Esophagus muscularis mucosa (tissue), 4 donors: ENCODE results near the gene BTBD16. TPM values are rescaled to one million over a fixed set of nuclear protein-coding genes. Genes with fewer than 3 reads are reported as not detected.

Source experiments
- DNase-seq: peaks from one replicate; pipeline ENCODE4 v3.0.0-alpha.2; 2017; ENCODE audit errors: extremely low spot score
- H3K27ac ChIP-seq, 4 donors: fragments of 200-600 bp; sonication (generic); replicated peaks in 1 of 4; 1 replicate in 3 of 4; 2 replicates in 1 of 4; pipeline ENCODE4 v1.5.1; 2016 to 2019; ENCODE audit warnings: mild to moderate bottlenecking in 1 of 4
- H3K27me3 ChIP-seq, 4 donors: fragments of 200-600 bp; sonication (generic); one replicate each; pipeline versions ENCODE4 v1.5.1 to v1.6.0; 2016 to 2019
- H3K36me3 ChIP-seq, 4 donors: fragments of 200-600 bp; sonication (generic); one replicate each; pipeline ENCODE4 v1.5.1; 2016 to 2019
- H3K4me1 ChIP-seq, 4 donors: fragments of 200-600 bp; sonication (generic); one replicate each; pipeline ENCODE4 v1.5.1; 2016 to 2019
- H3K4me3 ChIP-seq, 4 donors: fragments of 200-600 bp; sonication (generic); 1 replicate in 2 of 4; 2 replicates in 2 of 4; pipeline ENCODE4 v1.5.1; 2016 to 2019; ENCODE audit warnings: mild to moderate bottlenecking in 4 of 4, moderate library complexity in 1 of 4
- H3K9me3 ChIP-seq, 4 donors: fragments of 200-600 bp; sonication (generic); 1 replicate in 3 of 4; 2 replicates in 1 of 4; pipeline ENCODE4 v1.5.1; 2016 to 2019
- CTCF ChIP-seq, 3 experiments: fragments of 200-600 bp in 2 of 3; fragments of 450-650 bp in 1 of 3; sonication (generic) in 2 of 3; IDR thresholded peaks; one replicate each; pipeline ENCODE4 v1.5.1; 2017 to 2019; ENCODE audit warnings: antibody characterized with exemption in 3 of 3, mild to moderate bottlenecking in 2 of 3, moderate library complexity in 1 of 3
- EP300 ChIP-seq: sonication (generic); formaldehyde crosslinking; IDR thresholded peaks from one replicate; pipeline ENCODE4 v1.6.1; 2017; ENCODE audit warnings: antibody characterized with exemption
- POLR2A ChIP-seq: fragments of 450-650 bp; IDR thresholded peaks from one replicate; pipeline ENCODE4 v1.6.1; 2017; ENCODE audit warnings: antibody characterized with exemption, moderate library complexity, mild to moderate bottlenecking, low read depth
- POLR2AphosphoS5 ChIP-seq, 2 donors: sonication (generic); formaldehyde crosslinking; IDR thresholded peaks; one replicate each; pipeline ENCODE4 v1.6.1; 2017; ENCODE audit warnings: antibody characterized with exemption in 2 of 2
- WGBS: methylation state at CpG from one replicate; pipeline ENCODE4 v1.1.5; 2018; 5-methylcytosine and 5-hydroxymethylcytosine counted together
- intact Hi-C: fragments of 100-400 bp; cut with DNase I; formaldehyde crosslinking; loops from one replicate; pipeline ENCODE4 v1.15.1; 2023
- small RNA-seq, 3 donors: library from RNA; depleted of rRNA; stranded (forward); fragments of <200 nt; gene quantifications; one replicate each; pipeline ENCODE3, GENCODE V24; 2016
- total RNA-seq, 4 donors: library from RNA; depleted of rRNA; stranded (reverse); fragments of >200 nt; gene quantifications; one replicate each; pipeline versions ENCODE4 v1.1.0 to v1.2.1, GENCODE V29; 2016

The BTBD16 gene
- total RNA-seq, 4 donors from 2014 or later = 0.29 TPM; not detected in 3

- Histone ChIP-seq H3K9me3 (no peaks in the 10 kb centered on the region), H3K27me3 (no peaks in the 10 kb centered on the region), H3K4me3 (no peak overlapping the region), H3K27ac (no peak overlapping the region), H3K36me3 (no peaks in the 10 kb centered on the region), H3K4me1 (peaks cover 20 to 38% (median 27%) of the 10 kb centered on the region in 4 donors)
- intact Hi-C loops = loop anchor here (5.0 kb wide), 1 partner anchor 36 kb away; no protein-coding TSS in a partner anchor
- TF ChIP-seq POLR2AphosphoS5 (IDR thresholded peaks at IDR 0.05) = no peak
- no peak for TF ChIP-seq CTCF (IDR thresholded peaks at IDR 0.05)
- TF ChIP-seq EP300 = no peak
- TF ChIP-seq POLR2A = no peak
- WGBS = 100% methylated on average over 2 of the region's 2 CpGs
- no peak for DNase-seq
Measured at GRCh38 chr10:122381680-122382079, 110.6 kb downstream of the BTBD16 start.

- no peak for TF ChIP-seq CTCF (IDR thresholded peaks at IDR 0.05)
- no peak for TF ChIP-seq POLR2A
- TF ChIP-seq EP300 = no peak
- no peak for TF ChIP-seq POLR2AphosphoS5 (IDR thresholded peaks at IDR 0.05)
- no peak overlapping the region for H3K27ac ChIP-seq
- WGBS = 78% methylated on average over 2 of the region's 2 CpGs
- H3K36me3 ChIP-seq = peaks cover 0 to 5% (median 0%) of the 10 kb centered on the region in 4 donors
- DNase-seq = no peak
- no peaks in the 10 kb centered on the region for H3K9me3 ChIP-seq
- H3K4me1 ChIP-seq = peaks cover 0 to 18% (median 6%) of the 10 kb centered on the region in 4 donors
- H3K27me3 ChIP-seq = no peaks in the 10 kb centered on the region
- no peak overlapping the region for H3K4me3 ChIP-seq
- intact Hi-C loops = no loop called here
Measured at GRCh38 chr10:122386514-122386913, 115.4 kb downstream of the BTBD16 start.

- Histone ChIP-seq H3K27me3 (no peaks in the 10 kb centered on the region), H3K36me3 (peaks cover 0 to 5% (median 0%) of the 10 kb centered on the region in 4 donors), H3K9me3 (no peaks in the 10 kb centered on the region), H3K27ac (no peak overlapping the region), H3K4me1 (peaks cover 10 to 24% (median 14%) of the 10 kb centered on the region in 4 donors), H3K4me3 (no peak overlapping the region)
- 98% methylated on average over 2 of the region's 2 CpGs for WGBS
- TF ChIP-seq CTCF (IDR thresholded peaks at IDR 0.05) = no peak
- no peak for DNase-seq
- intact Hi-C loops = no loop called here
Measured at GRCh38 chr10:122387572-122387971, 116.5 kb downstream of the BTBD16 start.

Small RNAs within 50 kb of the gene (small RNA-seq; reads per million reads assigned to genes)
- 0 reads per million in 3 donors for gene RNU6-728P

Other genes starting within 250 kb of the BTBD16 start
- 100 to 1,000 TPM in 1 of 4 donors, 10 to 100 TPM in 3; 51.4 to 101 (median 62.1) TPM for gene PLEKHA1, start 103.4 kb downstream of the BTBD16 start, total RNA-seq
- 1 to 10 TPM in 1 of 4 donors, not detected in 3; 1.2 TPM for gene ARMS2, start 183.4 kb downstream of the BTBD16 start, total RNA-seq
- gene HTRA1, start 190.3 kb downstream of the BTBD16 start, total RNA-seq = 100 to 1,000 TPM; 101 to 146 (median 109) TPM